Stomach (tissue), 9 donors: ENCODE results near the gene CAMK2N1. TPM values are rescaled to one million over a fixed set of nuclear protein-coding genes. Genes with fewer than 3 reads are reported as not detected.

Experiments used
- DNase-seq, 2 donors: peaks; one replicate each; pipeline versions ENCODE4 v3.0.0 to v3.0.0-alpha.2; 2013 to 2019
- H3K27ac ChIP-seq, 5 donors: fragments of 200-600 bp in 4 of 5; sonication (generic) in 4 of 5; one replicate each; pipeline ENCODE4 v1.5.1; 2013 to 2019; ENCODE audit warnings: mild to moderate bottlenecking in 1 of 5, moderate library complexity in 1 of 5
- H3K27me3 ChIP-seq, 3 donors: fragments of 200-600 bp; sonication (generic); one replicate each; pipeline ENCODE4 v1.5.1; 2017 to 2019; ENCODE audit warnings: mixed run types in 1 of 3
- H3K36me3 ChIP-seq, 4 donors: fragments of 200-600 bp; sonication (generic); 1 replicate in 3 of 4; 2 replicates in 1 of 4; pipeline ENCODE4 v1.5.1; 2016 to 2019
- H3K4me1 ChIP-seq, 4 donors: fragments of 200-600 bp; sonication (generic); one replicate each; pipeline ENCODE4 v1.5.1; 2016 to 2019
- H3K4me3 ChIP-seq, 4 donors: fragments of 200-600 bp; sonication (generic) in 3 of 4; one replicate each; pipeline ENCODE4 v1.5.1; 2016 to 2019; ENCODE audit warnings: mild to moderate bottlenecking in 1 of 4
- H3K9me3 ChIP-seq, 4 donors: fragments of 200-600 bp; sonication (generic); one replicate each; pipeline ENCODE4 v1.5.1; 2016 to 2019
- EP300 ChIP-seq: sonication (generic); formaldehyde crosslinking; IDR thresholded peaks from one replicate; pipeline ENCODE4 v1.6.1; 2017; ENCODE audit warnings: antibody characterized with exemption
- POLR2A ChIP-seq, 4 donors: fragments of 450-650 bp; IDR thresholded peaks; one replicate each; pipeline ENCODE4 v1.6.1; 2016; ENCODE audit warnings: antibody characterized with exemption in 4 of 4, control low read depth in 2 of 4, mild to moderate bottlenecking in 1 of 4, moderate library complexity in 1 of 4
- POLR2AphosphoS5 ChIP-seq, 3 donors: sonication (generic); formaldehyde crosslinking; IDR thresholded peaks; one replicate each; pipeline ENCODE4 v1.6.1; 2016; ENCODE audit warnings: antibody characterized with exemption in 3 of 3
- WGBS, 5 donors: extraction: QIAGEN DNeasy Blood & Tissue Kit in 3 of 5; methylation state at CpG; one replicate each; pipeline versions ENCODE4 v1.1.5 to v1.1.7; 2013 to 2018; 5-methylcytosine and 5-hydroxymethylcytosine counted together
- intact Hi-C: fragments of 100-400 bp; cut with DNase I; formaldehyde crosslinking; loops from one replicate; pipeline ENCODE4 v1.15.1; 2023; ENCODE audit warnings: low total_unique reads
- polyA plus RNA-seq, 3 donors: library from polyadenylated mRNA; stranded (reverse); fragments of 200-250 nt; gene quantifications; one replicate each; pipeline ENCODE4 v1.2.3, GENCODE V29; 2013
- total RNA-seq, 5 donors: library from RNA; depleted of rRNA; stranded (reverse); fragments of >200 nt; gene quantifications; one replicate each; pipeline versions ENCODE4 v1.1.0 to v1.2.3, GENCODE V29; 2014 to 2016
- TF ChIP-seq, protein P1 (sequence below), 7 experiments: fragments of 450-650 bp in 4 of 7; fragments of 200-600 bp in 3 of 7; sonication (generic) in 3 of 7; IDR thresholded peaks; one replicate each; pipeline ENCODE4 v1.5.1; 2016 to 2019; ENCODE audit warnings: antibody characterized with exemption in 7 of 7, control low read depth in 2 of 7, mild to moderate bottlenecking in 1 of 7
- donor health status: healthy with polysubstance abuse.
- donor health status: Bipolar disorder and iron deficiency.
- donor health status: healthy.

CAMK2N1 gene
- total and polyA plus RNA-seq, 8 donors, result 8.2 to 195 (median 12.9) TPM

- Histone ChIP-seq H3K4me3 (no peak overlapping the region), H3K27me3 (peaks cover 0 to 53% (median 0%) of the 10 kb centered on the region in 3 donors)
- WGBS, 5 donors, result 91 to 95% (median 93%) methylated on average over 4 of the region's 4 CpGs
Measured at GRCh38 chr1:20454004-20454403, 32.0 kb downstream of the CAMK2N1 start.

GRCh38 chr1:20449735-20450311 is 36.2 kb downstream of the CAMK2N1 start:
- intact Hi-C loops, result no loop called here

More at GRCh38 chr1:20454004-20454403, 32.0 kb downstream of the CAMK2N1 start:
- Histone ChIP-seq H3K27ac (no peak overlapping the region), H3K4me1 (no peaks in the 10 kb centered on the region), H3K9me3 (no peaks in the 10 kb centered on the region), H3K36me3 (no peaks in the 10 kb centered on the region)
- intact Hi-C loops, result no loop called here
- no peak for DNase-seq
- TF ChIP-seq, protein P1, sequence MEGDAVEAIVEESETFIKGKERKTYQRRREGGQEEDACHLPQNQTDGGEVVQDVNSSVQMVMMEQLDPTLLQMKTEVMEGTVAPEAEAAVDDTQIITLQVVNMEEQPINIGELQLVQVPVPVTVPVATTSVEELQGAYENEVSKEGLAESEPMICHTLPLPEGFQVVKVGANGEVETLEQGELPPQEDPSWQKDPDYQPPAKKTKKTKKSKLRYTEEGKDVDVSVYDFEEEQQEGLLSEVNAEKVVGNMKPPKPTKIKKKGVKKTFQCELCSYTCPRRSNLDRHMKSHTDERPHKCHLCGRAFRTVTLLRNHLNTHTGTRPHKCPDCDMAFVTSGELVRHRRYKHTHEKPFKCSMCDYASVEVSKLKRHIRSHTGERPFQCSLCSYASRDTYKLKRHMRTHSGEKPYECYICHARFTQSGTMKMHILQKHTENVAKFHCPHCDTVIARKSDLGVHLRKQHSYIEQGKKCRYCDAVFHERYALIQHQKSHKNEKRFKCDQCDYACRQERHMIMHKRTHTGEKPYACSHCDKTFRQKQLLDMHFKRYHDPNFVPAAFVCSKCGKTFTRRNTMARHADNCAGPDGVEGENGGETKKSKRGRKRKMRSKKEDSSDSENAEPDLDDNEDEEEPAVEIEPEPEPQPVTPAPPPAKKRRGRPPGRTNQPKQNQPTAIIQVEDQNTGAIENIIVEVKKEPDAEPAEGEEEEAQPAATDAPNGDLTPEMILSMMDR (IDR thresholded peaks at IDR 0.05), result no peak
- TF ChIP-seq POLR2AphosphoS5 (IDR thresholded peaks at IDR 0.05) (no peak), POLR2A (IDR thresholded peaks at IDR 0.05) (no peak), EP300 (no peak)

GRCh38 chr1:20448671-20449071 is 37.3 kb downstream of the CAMK2N1 start:
- 21 to 36% (median 25%) methylated on average over 8 to 9 of the region's 9 CpGs for WGBS, 5 donors
- H3K36me3 ChIP-seq, result no peaks in the 10 kb centered on the region
- H3K9me3 ChIP-seq, result no peaks in the 10 kb centered on the region
- no peak overlapping the region for H3K4me3 ChIP-seq
- intact Hi-C loops, result no loop called here
- TF ChIP-seq EP300 (no peak), POLR2AphosphoS5 (IDR thresholded peaks at IDR 0.05) (no peak), POLR2A (IDR thresholded peaks at IDR 0.05) (no peak)
- TF ChIP-seq, protein P1 (IDR thresholded peaks at IDR 0.05), result no peak
- no peak overlapping the region for H3K27ac ChIP-seq
- no peaks in the 10 kb centered on the region for H3K4me1 ChIP-seq
- no peak for DNase-seq
- peaks cover 0 to 61% (median 11%) of the 10 kb centered on the region in 3 donors for H3K27me3 ChIP-seq

More at GRCh38 chr1:20449735-20450311, 36.2 kb downstream of the CAMK2N1 start:
- 66 to 74% (median 70%) methylated on average over 4 of the region's 4 CpGs for WGBS, 5 donors
- no peaks in the 10 kb centered on the region for H3K9me3 ChIP-seq
- no peak overlapping the region for H3K4me3 ChIP-seq
- no peak overlapping the region for H3K27ac ChIP-seq
- no peak for TF ChIP-seq POLR2AphosphoS5 (IDR thresholded peaks at IDR 0.05)
- TF ChIP-seq, protein P1 (IDR thresholded peaks at IDR 0.05), result no peak
- no peak for TF ChIP-seq POLR2A (IDR thresholded peaks at IDR 0.05)
- no peak for TF ChIP-seq EP300
- H3K27me3 ChIP-seq, result peaks cover 0 to 62% (median 11%) of the 10 kb centered on the region in 3 donors
- DNase-seq, result no peak
- no peaks in the 10 kb centered on the region for H3K36me3 ChIP-seq
- H3K4me1 ChIP-seq, result no peaks in the 10 kb centered on the region

- no peak for DNase-seq
- no peaks in the 10 kb centered on the region for H3K4me1 ChIP-seq
- intact Hi-C loops, result no loop called here
- H3K27ac ChIP-seq, result no peak overlapping the region
- H3K9me3 ChIP-seq, result no peaks in the 10 kb centered on the region
- WGBS, 5 donors, result 88 to 95% (median 94%) methylated on average over 7 of the region's 7 CpGs
- TF ChIP-seq, protein P1 (IDR thresholded peaks at IDR 0.05), result no peak
- TF ChIP-seq POLR2AphosphoS5 (IDR thresholded peaks at IDR 0.05) (no peak), EP300 (no peak), POLR2A (IDR thresholded peaks at IDR 0.05) (no peak)
- H3K27me3 ChIP-seq, result peaks cover 0 to 53% (median 11%) of the 10 kb centered on the region in 3 donors
- no peak overlapping the region for H3K4me3 ChIP-seq
- no peaks in the 10 kb centered on the region for H3K36me3 ChIP-seq
Measured at GRCh38 chr1:20447794-20448193, 38.2 kb downstream of the CAMK2N1 start.
